Measurements from ENCODE around the gene ELK4. TPM values are rescaled to one million over a fixed set of nuclear protein-coding genes. Genes with fewer than 3 reads are reported as not detected.

Gene ELK4
- polyA plus RNA-seq, 1 of the 3 experiments (the other 2 are of a cell fraction) = 2.6 TPM

DNA sequence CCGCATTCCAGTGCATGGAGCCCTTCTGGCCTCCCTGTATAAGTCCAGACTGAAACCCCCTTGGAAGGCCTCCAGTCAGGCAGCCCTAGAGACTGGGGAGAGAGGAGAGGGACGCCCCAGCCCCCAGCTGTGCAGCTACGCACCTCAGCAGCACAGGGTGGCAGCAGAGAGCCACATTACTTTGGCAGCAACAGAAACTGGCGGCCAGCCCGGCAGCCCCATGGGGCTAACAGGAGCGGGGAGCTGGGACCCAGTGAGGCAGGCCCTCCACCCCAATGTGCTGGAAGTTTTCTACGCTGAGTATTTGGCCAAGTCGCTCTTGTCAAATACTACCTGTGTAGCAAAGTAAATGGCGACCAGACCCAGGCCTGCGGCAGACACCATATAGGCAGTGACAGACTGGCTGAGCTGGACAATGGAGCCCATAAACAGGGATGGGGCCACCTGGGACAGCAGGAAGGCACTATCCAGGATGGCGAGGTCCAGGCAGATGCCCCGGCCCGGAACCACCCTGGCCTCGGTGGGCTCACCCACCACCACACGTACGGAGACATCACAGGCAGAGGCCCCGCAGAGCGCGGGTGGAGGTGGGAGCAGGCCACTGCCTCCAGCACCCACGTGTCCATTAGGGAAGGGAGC is 27.3 kb upstream of the ELK4 start:
- no peak overlapping the region; a peak in 1 of 4 replicates for H3K4me3 ChIP-seq (ENCODE audit: low read depth in 2 of 2, low read length in 1 of 2)
- peaks cover 8% of the 10 kb centered on the region for H3F3A ChIP-seq (replicated peaks; ENCODE audit: insufficient read depth)
- TF ChIP-seq MXI1 (IDR thresholded peaks at IDR 0.05; ENCODE audit: low read depth, low read length) (no peak), SMC3 (IDR thresholded peaks at IDR 0.05; ENCODE audit: low read depth, low read length) (peak; percentile 91), RAD21 (IDR thresholded peaks at IDR 0.05; ENCODE audit: low read length) (peak; percentile 91), NFIC (IDR thresholded peaks at IDR 0.05; ENCODE audit: borderline replicate concordance) (peak; percentile 58; the same call in 1 of the 2 replicates)
- TF ChIP-seq, protein P1, sequence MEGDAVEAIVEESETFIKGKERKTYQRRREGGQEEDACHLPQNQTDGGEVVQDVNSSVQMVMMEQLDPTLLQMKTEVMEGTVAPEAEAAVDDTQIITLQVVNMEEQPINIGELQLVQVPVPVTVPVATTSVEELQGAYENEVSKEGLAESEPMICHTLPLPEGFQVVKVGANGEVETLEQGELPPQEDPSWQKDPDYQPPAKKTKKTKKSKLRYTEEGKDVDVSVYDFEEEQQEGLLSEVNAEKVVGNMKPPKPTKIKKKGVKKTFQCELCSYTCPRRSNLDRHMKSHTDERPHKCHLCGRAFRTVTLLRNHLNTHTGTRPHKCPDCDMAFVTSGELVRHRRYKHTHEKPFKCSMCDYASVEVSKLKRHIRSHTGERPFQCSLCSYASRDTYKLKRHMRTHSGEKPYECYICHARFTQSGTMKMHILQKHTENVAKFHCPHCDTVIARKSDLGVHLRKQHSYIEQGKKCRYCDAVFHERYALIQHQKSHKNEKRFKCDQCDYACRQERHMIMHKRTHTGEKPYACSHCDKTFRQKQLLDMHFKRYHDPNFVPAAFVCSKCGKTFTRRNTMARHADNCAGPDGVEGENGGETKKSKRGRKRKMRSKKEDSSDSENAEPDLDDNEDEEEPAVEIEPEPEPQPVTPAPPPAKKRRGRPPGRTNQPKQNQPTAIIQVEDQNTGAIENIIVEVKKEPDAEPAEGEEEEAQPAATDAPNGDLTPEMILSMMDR (IDR thresholded peaks at IDR 0.05) = peak; percentile 88
- H2AFZ ChIP-seq (ENCODE audit: low read depth) = no peak overlapping the region
- no peaks in the 10 kb centered on the region; the same call in 1 of the 2 replicates for H4K20me1 ChIP-seq (ENCODE audit: insufficient read depth)
- H3K79me2 ChIP-seq (ENCODE audit: insufficient read depth) = no peaks in the 10 kb centered on the region
- H3K9me2 ChIP-seq = no peaks in the 10 kb centered on the region
- no peak overlapping the region for H3K9ac ChIP-seq
- no peak overlapping the region for H3K4me2 ChIP-seq
- no peaks in the 10 kb centered on the region for H3K36me3 ChIP-seq (replicated peaks in 1 of 2; ENCODE audit: control insufficient read depth in 1 of 2, insufficient read depth in 2 of 2, low read length in 1 of 2)
- H3K9me3 ChIP-seq = no peaks in the 10 kb centered on the region
- POLR2A ChIA-PET = interaction anchor here (0.5 to 1.3 kb wide), 3 partner anchors 15 to 300 kb away, joined by 3 to 5 read pairs (median 3); no protein-coding TSS in a partner anchor
- WGBS (ENCODE audit: low lambda C conversion rate) = 38% methylated on average over 6 of the region's 20 CpGs
- peak; percentile 93 for DNase-seq
- no peaks in the 10 kb centered on the region for H3K27me3 ChIP-seq (ENCODE audit: insufficient read depth)
- CTCF ChIA-PET = interaction anchor here (0.8 to 16.5 kb wide), 58 partner anchors 8 to 447 kb away, joined by 3 to 443 read pairs (median 9); partner anchors contain the start of genes ELK4, RAB29 and SLC45A3
- H3K4me1 ChIP-seq (ENCODE audit: control insufficient read depth in 1 of 2, insufficient read depth in 2 of 2, low read depth in 1 of 2, low read length in 1 of 2) = peaks cover 0 to 4% of the 10 kb centered on the region in 2 experiments; a peak in 1 of 4 replicates
- no peak overlapping the region for H3K27ac ChIP-seq (ENCODE audit: low read depth in 2 of 2, low read length in 1 of 2)

DNA sequence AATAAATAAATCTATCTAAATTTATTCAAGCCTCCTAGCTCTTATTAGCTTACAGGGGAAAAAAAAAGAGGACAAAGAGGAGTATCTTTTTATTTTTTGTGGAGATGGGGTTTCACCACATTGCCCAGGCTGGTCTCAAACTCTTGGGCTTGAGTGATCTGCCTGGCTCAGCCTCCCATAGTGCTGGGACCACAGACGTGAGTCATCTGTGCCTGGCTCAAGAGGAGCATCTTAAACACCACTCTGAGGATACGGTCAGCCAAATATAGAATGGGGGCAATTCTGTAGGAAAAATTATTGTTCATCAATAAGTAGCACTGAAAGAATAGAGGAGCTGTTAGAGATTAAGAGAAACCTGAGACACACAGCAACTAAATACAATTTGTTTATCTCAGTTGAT is 24.4 kb upstream of the ELK4 start:
- Histone ChIP-seq H3K27ac (ENCODE audit: low read depth in 2 of 2, low read length in 1 of 2) (no peak overlapping the region), H3K9ac (no peak overlapping the region), H4K20me1 (ENCODE audit: insufficient read depth) (no peaks in the 10 kb centered on the region; the same call in 1 of the 2 replicates), H3K36me3 (replicated peaks in 1 of 2; ENCODE audit: control insufficient read depth in 1 of 2, insufficient read depth in 2 of 2, low read length in 1 of 2) (peaks cover 0 to 3% of the 10 kb centered on the region in 2 experiments), H3K27me3 (ENCODE audit: insufficient read depth) (no peaks in the 10 kb centered on the region), H3K9me3 (no peaks in the 10 kb centered on the region), H3K4me3 (ENCODE audit: low read depth in 2 of 2, low read length in 1 of 2) (no peak overlapping the region), H3K4me1 (ENCODE audit: control insufficient read depth in 1 of 2, insufficient read depth in 2 of 2, low read depth in 1 of 2, low read length in 1 of 2) (peaks cover 0 to 4% of the 10 kb centered on the region in 2 experiments; a peak in 1 of 4 replicates), H3K9me2 (no peaks in the 10 kb centered on the region), H3F3A (replicated peaks; ENCODE audit: insufficient read depth) (peaks cover 8% of the 10 kb centered on the region), H3K79me2 (ENCODE audit: insufficient read depth) (no peaks in the 10 kb centered on the region), H2AFZ (ENCODE audit: low read depth) (no peak overlapping the region), H3K4me2 (no peak overlapping the region)
- CTCF ChIA-PET = interaction anchor here (0.6 to 16.5 kb wide), 23 partner anchors 11 to 321 kb away, joined by 3 to 443 read pairs (median 32); partner anchors contain the start of genes CDK18, ELK4 and SLC45A3
- POLR2A ChIA-PET = interaction anchor here (1.3 kb wide), 1 partner anchor 64 kb away, joined by 4 read pairs; no protein-coding TSS in a partner anchor
- no peak for TF ChIP-seq EP300 (IDR thresholded peaks at IDR 0.05; ENCODE audit: borderline replicate concordance in 1 of 2, low read depth in 1 of 2, low read length in 1 of 2)
- TF ChIP-seq EZH2phosphoT487 (IDR thresholded peaks at IDR 0.05; ENCODE audit: borderline replicate concordance, low read depth) = no peak
- no peak for TF ChIP-seq POLR2AphosphoS5 (IDR thresholded peaks at IDR 0.05; ENCODE audit: low read depth, low read length)
- TF ChIP-seq MXI1 (IDR thresholded peaks at IDR 0.05; ENCODE audit: low read depth, low read length) = no peak
- TF ChIP-seq NRF1 (IDR thresholded peaks at IDR 0.05; ENCODE audit: low read depth, low read length) = no peak
- TF ChIP-seq RFX5 (IDR thresholded peaks at IDR 0.05; ENCODE audit: low read length) = no peak
- no peak for TF ChIP-seq FOXM1 (IDR thresholded peaks at IDR 0.05; ENCODE audit: low read depth)
- no peak for TF ChIP-seq TAF1 (IDR thresholded peaks at IDR 0.05; ENCODE audit: borderline replicate concordance, low read depth, low read length)
- TF ChIP-seq USF1 (IDR thresholded peaks at IDR 0.05; ENCODE audit: borderline replicate concordance, low read depth) = no peak
- no peak for TF ChIP-seq SIN3A (IDR thresholded peaks at IDR 0.05; ENCODE audit: borderline replicate concordance, low read depth, low read length)
- TF ChIP-seq, protein P2, sequence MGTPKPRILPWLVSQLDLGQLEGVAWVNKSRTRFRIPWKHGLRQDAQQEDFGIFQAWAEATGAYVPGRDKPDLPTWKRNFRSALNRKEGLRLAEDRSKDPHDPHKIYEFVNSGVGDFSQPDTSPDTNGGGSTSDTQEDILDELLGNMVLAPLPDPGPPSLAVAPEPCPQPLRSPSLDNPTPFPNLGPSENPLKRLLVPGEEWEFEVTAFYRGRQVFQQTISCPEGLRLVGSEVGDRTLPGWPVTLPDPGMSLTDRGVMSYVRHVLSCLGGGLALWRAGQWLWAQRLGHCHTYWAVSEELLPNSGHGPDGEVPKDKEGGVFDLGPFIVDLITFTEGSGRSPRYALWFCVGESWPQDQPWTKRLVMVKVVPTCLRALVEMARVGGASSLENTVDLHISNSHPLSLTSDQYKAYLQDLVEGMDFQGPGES (IDR thresholded peaks at IDR 0.05; ENCODE audit: low read depth, low read length) = no peak
- TF ChIP-seq ELF1 (IDR thresholded peaks at IDR 0.05) = no peak
- TF ChIP-seq NFIC (IDR thresholded peaks at IDR 0.05; ENCODE audit: borderline replicate concordance) = no peak
- no peak for TF ChIP-seq GATA2 (CRISPR knock-in tag; IDR thresholded peaks at IDR 0.05)
- TF ChIP-seq RXRA (IDR thresholded peaks at IDR 0.05; ENCODE audit: borderline replicate concordance, low read depth) = no peak
- no peak for TF ChIP-seq CHD2 (IDR thresholded peaks at IDR 0.05; ENCODE audit: low read length, partially characterized antibody)
- no peak for TF ChIP-seq PBX3 (IDR thresholded peaks at IDR 0.05)
- no peak for DNase-seq
- 66% methylated on average over 2 of the region's 2 CpGs for WGBS (ENCODE audit: low lambda C conversion rate)

Measured in SK-N-SH (cell line).